ENCODE measurements around the gene ANKRD44. TPM values are rescaled to one million over a fixed set of nuclear protein-coding genes. Genes with fewer than 3 reads are reported as not detected.

The ANKRD44 gene
- total RNA-seq, 2 experiments from 2014 or later: 210 to 249 TPM

- ATAC-seq: no peak
- H3K4me1 Mint-ChIP-seq: peaks cover 51% of the 10 kb centered on the region
- H3K27me3 Mint-ChIP-seq: no peaks in the 10 kb centered on the region
- no peaks in the 10 kb centered on the region for H3K9me3 Mint-ChIP-seq (ENCODE audit: low read depth)
- H3K27ac Mint-ChIP-seq: peak overlapping the region; percentile 82
- DNase-seq: no peak
- H3K36me3 Mint-ChIP-seq: peaks cover 31% of the 10 kb centered on the region
- peak overlapping the region; percentile 79 for H3K4me3 Mint-ChIP-seq
- CTCF ChIA-PET: interaction anchor here (0.6 to 6.2 kb wide), 16 partner anchors 11 to 235 kb away, joined by 3 to 68 read pairs (median 4); no protein-coding TSS in a partner anchor
Measured at GRCh38 chr2:197310987-197311420, 424 bp upstream of the ANKRD44 start.

GRCh38 chr2:197309691-197310231 is 819 bp downstream of the ANKRD44 start:
- Mint-ChIP-seq H3K9me3 (ENCODE audit: low read depth) (no peaks in the 10 kb centered on the region), H3K27ac (peak overlapping the region; percentile 93), H3K36me3 (peaks cover 34% of the 10 kb centered on the region), H3K27me3 (no peaks in the 10 kb centered on the region), H3K4me1 (peaks cover 58% of the 10 kb centered on the region), H3K4me3 (peak overlapping the region; percentile 94)
- CTCF ChIA-PET: interaction anchor here (0.6 to 6.2 kb wide), 12 partner anchors 13 to 196 kb away, joined by 3 to 68 read pairs (median 12); no protein-coding TSS in a partner anchor
- DNase-seq (peak; percentile 87), ATAC-seq (peak; percentile 5)

- Mint-ChIP-seq H3K9me3 (ENCODE audit: low read depth) (no peaks in the 10 kb centered on the region), H3K36me3 (peaks cover 37% of the 10 kb centered on the region), H3K4me3 (peak overlapping the region; percentile 94), H3K27me3 (no peaks in the 10 kb centered on the region), H3K27ac (peak overlapping the region; percentile 93), H3K4me1 (peaks cover 59% of the 10 kb centered on the region)
- ATAC-seq (no peak), DNase-seq (no peak)
- CTCF ChIA-PET: interaction anchor here (0.6 to 6.2 kb wide), 15 partner anchors 13 to 196 kb away, joined by 3 to 68 read pairs (median 9); no protein-coding TSS in a partner anchor
Measured at GRCh38 chr2:197308996-197309690, 1.4 kb downstream of the ANKRD44 start.

- CTCF ChIA-PET: interaction anchor here (0.6 to 6.2 kb wide), 15 partner anchors 12 to 1035 kb away, joined by 3 to 68 read pairs (median 9); no protein-coding TSS in a partner anchor
- Mint-ChIP-seq H3K27me3 (no peaks in the 10 kb centered on the region), H3K4me1 (peaks cover 63% of the 10 kb centered on the region), H3K36me3 (peaks cover 37% of the 10 kb centered on the region), H3K9me3 (ENCODE audit: low read depth) (no peaks in the 10 kb centered on the region), H3K27ac (peak overlapping the region; percentile 93), H3K4me3 (peak overlapping the region; percentile 94)
- no peak for ATAC-seq
- no peak for DNase-seq
Measured at GRCh38 chr2:197308585-197308984, 2.0 kb downstream of the ANKRD44 start.

GRCh38 chr2:197307933-197308521 is 2.6 kb downstream of the ANKRD44 start:
- peak overlapping the region; percentile 94 for H3K4me3 Mint-ChIP-seq
- DNase-seq: peak; percentile 92
- ATAC-seq: peak; percentile 47
- H3K9me3 Mint-ChIP-seq (ENCODE audit: low read depth): no peaks in the 10 kb centered on the region
- H3K27me3 Mint-ChIP-seq: no peaks in the 10 kb centered on the region
- peak overlapping the region; percentile 93 for H3K27ac Mint-ChIP-seq
- H3K36me3 Mint-ChIP-seq: peaks cover 39% of the 10 kb centered on the region
- H3K4me1 Mint-ChIP-seq: peaks cover 67% of the 10 kb centered on the region
- CTCF ChIA-PET: interaction anchor here (0.6 to 6.2 kb wide), 20 partner anchors 12 to 1034 kb away, joined by 3 to 68 read pairs (median 6); no protein-coding TSS in a partner anchor

- Mint-ChIP-seq H3K9me3 (ENCODE audit: low read depth) (no peaks in the 10 kb centered on the region), H3K27ac (peak overlapping the region; percentile 93), H3K36me3 (peaks cover 43% of the 10 kb centered on the region), H3K27me3 (no peaks in the 10 kb centered on the region), H3K4me1 (peaks cover 71% of the 10 kb centered on the region), H3K4me3 (peak overlapping the region; percentile 94)
- CTCF ChIA-PET: interaction anchor here (0.6 to 6.2 kb wide), 17 partner anchors 11 to 290 kb away, joined by 3 to 68 read pairs (median 5); no protein-coding TSS in a partner anchor
- ATAC-seq (no peak), DNase-seq (no peak)
Measured at GRCh38 chr2:197307236-197307932, 3.2 kb downstream of the ANKRD44 start.

GRCh38 chr2:197306696-197307040 is 3.9 kb downstream of the ANKRD44 start:
- Mint-ChIP-seq H3K9me3 (ENCODE audit: low read depth) (no peaks in the 10 kb centered on the region), H3K4me1 (peaks cover 70% of the 10 kb centered on the region), H3K36me3 (peaks cover 49% of the 10 kb centered on the region), H3K4me3 (peak overlapping the region; percentile 94), H3K27me3 (no peaks in the 10 kb centered on the region), H3K27ac (peak overlapping the region; percentile 93)
- CTCF ChIA-PET: interaction anchor here (0.6 to 6.2 kb wide), 10 partner anchors 10 to 290 kb away, joined by 3 to 68 read pairs (median 6); no protein-coding TSS in a partner anchor
- ATAC-seq (no peak), DNase-seq (peak; percentile 70)

- CTCF ChIA-PET: interaction anchor here (0.9 to 6.2 kb wide), 13 partner anchors 12 to 193 kb away, joined by 3 to 49 read pairs (median 6); no protein-coding TSS in a partner anchor
- H3K27me3 Mint-ChIP-seq: no peaks in the 10 kb centered on the region
- H3K9me3 Mint-ChIP-seq (ENCODE audit: low read depth): no peaks in the 10 kb centered on the region
- peaks cover 52% of the 10 kb centered on the region for H3K36me3 Mint-ChIP-seq
- peak overlapping the region; percentile 93 for H3K27ac Mint-ChIP-seq
- DNase-seq: no peak
- H3K4me1 Mint-ChIP-seq: peaks cover 70% of the 10 kb centered on the region
- peak overlapping the region; percentile 94 for H3K4me3 Mint-ChIP-seq
- no peak for ATAC-seq
Measured at GRCh38 chr2:197306024-197306695, 4.4 kb downstream of the ANKRD44 start.

GRCh38 chr2:197304556-197305011 is 6.0 kb downstream of the ANKRD44 start:
- H3K36me3 Mint-ChIP-seq: peaks cover 60% of the 10 kb centered on the region
- ATAC-seq: peak; percentile 34

GRCh38 chr2:197300139-197300538 is 10.4 kb downstream of the ANKRD44 start:
- Mint-ChIP-seq H3K4me3 (no peak overlapping the region), H3K27ac (peak overlapping the region; percentile 90), H3K9me3 (ENCODE audit: low read depth) (no peaks in the 10 kb centered on the region), H3K36me3 (peaks cover 67% of the 10 kb centered on the region), H3K4me1 (peaks cover 93% of the 10 kb centered on the region), H3K27me3 (no peaks in the 10 kb centered on the region)
- DNase-seq: no peak
- ATAC-seq: no peak
- CTCF ChIA-PET: interaction anchor here (1.2 to 8.2 kb wide), 3 partner anchors 9 to 27 kb away, joined by 4 to 68 read pairs (median 5); partner anchors contain the start of gene ANKRD44

More at GRCh38 chr2:197304556-197305011, 6.0 kb downstream of the ANKRD44 start:
- CTCF ChIA-PET: interaction anchor here (0.8 to 4.5 kb wide), 9 partner anchors 10 to 191 kb away, joined by 3 to 23 read pairs (median 5); no protein-coding TSS in a partner anchor
- H3K27me3 Mint-ChIP-seq: no peaks in the 10 kb centered on the region
- peak overlapping the region; percentile 93 for H3K27ac Mint-ChIP-seq
- peak; percentile 70 for DNase-seq
- H3K4me1 Mint-ChIP-seq: peaks cover 81% of the 10 kb centered on the region
- peak overlapping the region; percentile 94 for H3K4me3 Mint-ChIP-seq
- H3K9me3 Mint-ChIP-seq (ENCODE audit: low read depth): no peaks in the 10 kb centered on the region

- no peaks in the 10 kb centered on the region for H3K27me3 Mint-ChIP-seq
- CTCF ChIA-PET: interaction anchor here (1.4 to 8.2 kb wide), 2 partner anchors 11 to 50 kb away, joined by 3 to 68 read pairs; partner anchors contain the start of gene ANKRD44
Measured at GRCh38 chr2:197298609-197299008, 12.0 kb downstream of the ANKRD44 start.

GRCh38 chr2:197297772-197298318 is 12.7 kb downstream of the ANKRD44 start:
- Mint-ChIP-seq H3K4me1 (peaks cover 96% of the 10 kb centered on the region), H3K27ac (peak overlapping the region; percentile 90), H3K9me3 (ENCODE audit: low read depth) (no peaks in the 10 kb centered on the region), H3K4me3 (peak overlapping the region; percentile 59), H3K27me3 (no peaks in the 10 kb centered on the region), H3K36me3 (peaks cover 68% of the 10 kb centered on the region)
- ATAC-seq (peak; percentile 24), DNase-seq (no peak)
- CTCF ChIA-PET: interaction anchor here (1.3 to 8.2 kb wide), 3 partner anchors 12 to 49 kb away, joined by 3 to 68 read pairs (median 3); partner anchors contain the start of gene ANKRD44

More at GRCh38 chr2:197298609-197299008, 12.0 kb downstream of the ANKRD44 start:
- H3K4me1 Mint-ChIP-seq: peaks cover 94% of the 10 kb centered on the region
- peaks cover 68% of the 10 kb centered on the region for H3K36me3 Mint-ChIP-seq
- ATAC-seq (no peak), DNase-seq (no peak)
- peak overlapping the region; percentile 90 for H3K27ac Mint-ChIP-seq
- H3K9me3 Mint-ChIP-seq (ENCODE audit: low read depth): no peaks in the 10 kb centered on the region
- peak overlapping the region; percentile 59 for H3K4me3 Mint-ChIP-seq

Data from activated CD8-positive, alpha-beta memory T cell treated with anti-CD3 and anti-CD28 coated beads, Interleukin-2, amount 10 ng/mL, durations not matched to agents 7 days and 5 days (primary cell).